SK-N-SH (cell line): ENCODE results near the gene LRRC34. TPM values are rescaled to one million over a fixed set of nuclear protein-coding genes. Genes with fewer than 3 reads are reported as not detected.

Experiments used
- CHD2 ChIP-seq: fragments of 150-350 bp; IDR thresholded peaks from 2 replicates; pipeline ENCODE4 v1.6.1; 2018; ENCODE audit warnings: low read length; ENCODE audit not compliant: partially characterized antibody
- ELF1 ChIP-seq: IDR thresholded peaks from 2 replicates; pipeline ENCODE4 v1.4.0; 2012
- EP300 ChIP-seq, 2 experiments: IDR thresholded peaks; 2 replicates each; pipeline versions ENCODE4 v1.4.0 to v1.6.1; 2012; ENCODE audit warnings: borderline replicate concordance in 1 of 2, low read depth in 1 of 2, low read length in 1 of 2
- FOXM1 ChIP-seq: IDR thresholded peaks from 2 replicates; pipeline ENCODE4 v1.4.0; 2012; ENCODE audit warnings: low read depth, mild to moderate bottlenecking
- GATA2 ChIP-seq: sonication (generic); formaldehyde crosslinking; IDR thresholded peaks from 2 replicates; pipeline ENCODE4 v1.5.0; 2020; ENCODE audit warnings: mild to moderate bottlenecking, missing genetic modification reagents
- JUND ChIP-seq: IDR thresholded peaks from 2 replicates; pipeline ENCODE4 v1.4.0; 2012
- MXI1 ChIP-seq: IDR thresholded peaks from 2 replicates; pipeline ENCODE4 v1.6.1; 2012; ENCODE audit warnings: mild to moderate bottlenecking, low read depth, low read length, improper control_type of control experiment
- NFIC ChIP-seq: IDR thresholded peaks from 2 replicates; pipeline ENCODE4 v1.4.0; 2012; ENCODE audit warnings: borderline replicate concordance
- RAD21 ChIP-seq: IDR thresholded peaks from 2 replicates; pipeline ENCODE4 v1.6.1; 2012; ENCODE audit warnings: mild to moderate bottlenecking, low read length
- RXRA ChIP-seq: IDR thresholded peaks from 2 replicates; pipeline ENCODE4 v1.4.0; 2012; ENCODE audit warnings: low read depth, mild to moderate bottlenecking, borderline replicate concordance
- SIN3A ChIP-seq: IDR thresholded peaks from 2 replicates; pipeline ENCODE4 v1.6.1; 2012; ENCODE audit warnings: low read depth, mild to moderate bottlenecking, low read length, moderate library complexity, borderline replicate concordance
- SMC3 ChIP-seq: IDR thresholded peaks from 2 replicates; pipeline ENCODE4 v1.6.1; 2012; ENCODE audit warnings: low read depth, low read length, improper control_type of control experiment
- TCF12 ChIP-seq: IDR thresholded peaks from 2 replicates; pipeline ENCODE4 v1.4.0; 2012
- TEAD4 ChIP-seq: IDR thresholded peaks from 2 replicates; pipeline ENCODE4 v1.4.0; 2012; ENCODE audit warnings: mild to moderate bottlenecking, borderline replicate concordance; ENCODE audit not compliant: insufficient read depth
- YY1 ChIP-seq: IDR thresholded peaks from 2 replicates; pipeline ENCODE4 v1.4.0; 2012; ENCODE audit warnings: low read depth, mild to moderate bottlenecking
- polyA plus RNA-seq, 3 experiments: library from polyadenylated mRNA; depleted of rRNA; stranded (reverse); fragments of >200 nt; gene quantifications; 2 replicates each; pipeline ENCODE4 v1.2.3, GENCODE V29; 2012
- TF ChIP-seq, protein P1 (sequence below): IDR thresholded peaks from 2 replicates; pipeline ENCODE4 v1.4.0; 2012; ENCODE audit warnings: low read depth, borderline replicate concordance
- TF ChIP-seq, protein P2 (sequence below): fragments of 150-350 bp; IDR thresholded peaks from 2 replicates; pipeline ENCODE4 v1.6.1; 2017; ENCODE audit warnings: antibody characterized with exemption, low read length, low read depth, borderline replicate concordance
- TF ChIP-seq, protein P3 (sequence below): IDR thresholded peaks from 2 replicates; pipeline ENCODE4 v1.4.0; 2012; ENCODE audit warnings: low read depth
- TF ChIP-seq, protein P4 (sequence below): fragments of 150-350 bp; IDR thresholded peaks from 2 replicates; pipeline ENCODE4 v1.6.1; 2016; ENCODE audit warnings: mild to moderate bottlenecking, low read depth, low read length

Gene LRRC34
- polyA plus RNA-seq, 1 of the 3 experiments (the other 2 are of a cell fraction), result 1.6 TPM

DNA sequence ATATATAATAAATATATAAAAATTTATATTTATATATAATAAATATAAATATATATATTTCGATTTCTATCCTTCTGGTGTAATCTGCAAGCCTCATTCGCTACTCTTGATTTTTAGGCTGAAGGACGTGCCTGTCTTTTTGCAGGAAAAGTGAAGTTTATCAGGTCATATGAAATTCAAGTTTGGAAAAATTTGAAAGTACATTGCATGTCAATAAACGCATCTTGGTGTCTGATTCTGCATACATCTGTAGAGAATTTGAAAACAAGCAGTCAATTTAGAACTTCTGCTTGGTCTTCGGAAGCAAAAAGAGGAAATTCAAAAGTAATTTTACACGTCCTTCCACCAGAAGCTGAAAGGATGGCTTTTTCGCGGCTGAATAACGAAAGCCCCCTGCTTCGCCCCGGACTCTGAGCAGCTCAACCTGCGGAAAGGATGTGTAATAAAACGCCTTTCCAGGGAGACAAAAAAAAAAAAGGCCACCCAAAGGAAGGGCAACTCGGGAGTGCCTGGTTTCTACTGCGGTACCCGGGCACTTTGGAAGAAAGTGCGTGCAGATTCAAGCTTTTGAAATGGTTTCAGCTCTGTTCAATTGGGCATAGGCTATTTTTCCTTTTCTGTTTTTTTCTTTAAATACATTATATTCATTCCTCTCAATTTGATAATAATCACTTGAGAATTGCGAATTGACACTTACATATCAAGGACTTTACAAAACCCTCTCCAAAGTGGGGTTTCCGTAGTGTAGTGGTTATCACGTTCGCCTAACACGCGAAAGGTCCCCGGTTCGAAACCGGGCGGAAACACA lies 41.0 kb downstream of the LRRC34 start (continued):
- TF ChIP-seq, protein P1, sequence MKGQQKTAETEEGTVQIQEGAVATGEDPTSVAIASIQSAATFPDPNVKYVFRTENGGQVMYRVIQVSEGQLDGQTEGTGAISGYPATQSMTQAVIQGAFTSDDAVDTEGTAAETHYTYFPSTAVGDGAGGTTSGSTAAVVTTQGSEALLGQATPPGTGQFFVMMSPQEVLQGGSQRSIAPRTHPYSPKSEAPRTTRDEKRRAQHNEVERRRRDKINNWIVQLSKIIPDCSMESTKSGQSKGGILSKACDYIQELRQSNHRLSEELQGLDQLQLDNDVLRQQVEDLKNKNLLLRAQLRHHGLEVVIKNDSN, result no peak
- peak; percentile 6 for TF ChIP-seq CHD2
- no peak for TF ChIP-seq MXI1
- TF ChIP-seq SIN3A, result no peak
- peak; percentile 89; the same call in 1 of the 2 replicates for TF ChIP-seq TEAD4
- no peak for TF ChIP-seq RXRA
- TF ChIP-seq TCF12, result peak; percentile 7; the same call in 1 of the 2 replicates
- no peak for TF ChIP-seq ELF1
- TF ChIP-seq NFIC, result no peak
- TF ChIP-seq, protein P2, sequence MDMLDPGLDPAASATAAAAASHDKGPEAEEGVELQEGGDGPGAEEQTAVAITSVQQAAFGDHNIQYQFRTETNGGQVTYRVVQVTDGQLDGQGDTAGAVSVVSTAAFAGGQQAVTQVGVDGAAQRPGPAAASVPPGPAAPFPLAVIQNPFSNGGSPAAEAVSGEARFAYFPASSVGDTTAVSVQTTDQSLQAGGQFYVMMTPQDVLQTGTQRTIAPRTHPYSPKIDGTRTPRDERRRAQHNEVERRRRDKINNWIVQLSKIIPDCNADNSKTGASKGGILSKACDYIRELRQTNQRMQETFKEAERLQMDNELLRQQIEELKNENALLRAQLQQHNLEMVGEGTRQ, result no peak
- TF ChIP-seq JUND, result no peak
- TF ChIP-seq, protein P3, sequence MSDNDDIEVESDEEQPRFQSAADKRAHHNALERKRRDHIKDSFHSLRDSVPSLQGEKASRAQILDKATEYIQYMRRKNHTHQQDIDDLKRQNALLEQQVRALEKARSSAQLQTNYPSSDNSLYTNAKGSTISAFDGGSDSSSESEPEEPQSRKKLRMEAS, result no peak
- TF ChIP-seq RAD21, result no peak
- TF ChIP-seq EP300 (IDR thresholded peaks at IDR 0.05; ENCODE audit: borderline replicate concordance in 1 of 2, low read depth in 1 of 2, low read length in 1 of 2), result peak in 1 of 2 experiments; percentile 15; a peak in 1 of 4 replicates
- peak; percentile 66; the same call in 1 of the 2 replicates for TF ChIP-seq YY1
- peak; percentile 72 for TF ChIP-seq GATA2
- TF ChIP-seq FOXM1, result no peak
- TF ChIP-seq, protein P4, sequence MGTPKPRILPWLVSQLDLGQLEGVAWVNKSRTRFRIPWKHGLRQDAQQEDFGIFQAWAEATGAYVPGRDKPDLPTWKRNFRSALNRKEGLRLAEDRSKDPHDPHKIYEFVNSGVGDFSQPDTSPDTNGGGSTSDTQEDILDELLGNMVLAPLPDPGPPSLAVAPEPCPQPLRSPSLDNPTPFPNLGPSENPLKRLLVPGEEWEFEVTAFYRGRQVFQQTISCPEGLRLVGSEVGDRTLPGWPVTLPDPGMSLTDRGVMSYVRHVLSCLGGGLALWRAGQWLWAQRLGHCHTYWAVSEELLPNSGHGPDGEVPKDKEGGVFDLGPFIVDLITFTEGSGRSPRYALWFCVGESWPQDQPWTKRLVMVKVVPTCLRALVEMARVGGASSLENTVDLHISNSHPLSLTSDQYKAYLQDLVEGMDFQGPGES, result no peak
- TF ChIP-seq SMC3, result no peak
